HL-60 (cell line): ENCODE data around the gene RBM38.

Source experiments
- DNase-seq, 2 experiments: peaks; one replicate each; pipeline ENCODE4 v3.0.0-alpha.2; 2010 to 2020; ENCODE audit warnings: low read depth in 1 of 2, low spot score in 1 of 2
- H3K27ac ChIP-seq: fragments of 250-450 bp; sonication (Bioruptor Pico); replicated peaks from 2 replicates; pipeline ENCODE4 v1.5.1; 2020; ENCODE audit warnings: mild to moderate bottlenecking, moderate library complexity
- H3K27me3 ChIP-seq: fragments of 250-450 bp; sonication (Bioruptor Pico); 2 replicates; pipeline ENCODE4 v1.5.1; 2021; ENCODE audit warnings: mild to moderate bottlenecking, moderate library complexity; ENCODE audit not compliant: insufficient read depth, poor library complexity, severe bottlenecking
- H3K4me3 ChIP-seq: replicated peaks from 2 replicates; pipeline ENCODE4 v1.5.1; 2011; ENCODE audit warnings: mild to moderate bottlenecking, control low read depth, low read length; ENCODE audit not compliant: insufficient read depth
- GABPA ChIP-seq: IDR thresholded peaks from 2 replicates; pipeline ENCODE4 v1.6.1; 2012; ENCODE audit warnings: low read depth
- POLR2AphosphoS5 ChIP-seq: IDR thresholded peaks from 2 replicates; pipeline ENCODE4 v1.6.1; 2012; ENCODE audit warnings: low read depth
- SPI1 ChIP-seq: IDR thresholded peaks from 2 replicates; pipeline ENCODE4 v1.6.1; 2012; ENCODE audit warnings: low read depth, mild to moderate bottlenecking, borderline replicate concordance
- TF ChIP-seq, protein P1 (sequence below): IDR thresholded peaks from one replicate; pipeline ENCODE4 v1.5.1; 2011; ENCODE audit warnings: low read length, control low read depth, inconsistent platforms; ENCODE audit not compliant: insufficient read depth
- TF ChIP-seq, protein P2 (sequence below): IDR thresholded peaks from 2 replicates; pipeline ENCODE4 v1.6.1; 2012; ENCODE audit warnings: low read depth; ENCODE audit not compliant: insufficient replicate concordance

Gene RBM38

DNA sequence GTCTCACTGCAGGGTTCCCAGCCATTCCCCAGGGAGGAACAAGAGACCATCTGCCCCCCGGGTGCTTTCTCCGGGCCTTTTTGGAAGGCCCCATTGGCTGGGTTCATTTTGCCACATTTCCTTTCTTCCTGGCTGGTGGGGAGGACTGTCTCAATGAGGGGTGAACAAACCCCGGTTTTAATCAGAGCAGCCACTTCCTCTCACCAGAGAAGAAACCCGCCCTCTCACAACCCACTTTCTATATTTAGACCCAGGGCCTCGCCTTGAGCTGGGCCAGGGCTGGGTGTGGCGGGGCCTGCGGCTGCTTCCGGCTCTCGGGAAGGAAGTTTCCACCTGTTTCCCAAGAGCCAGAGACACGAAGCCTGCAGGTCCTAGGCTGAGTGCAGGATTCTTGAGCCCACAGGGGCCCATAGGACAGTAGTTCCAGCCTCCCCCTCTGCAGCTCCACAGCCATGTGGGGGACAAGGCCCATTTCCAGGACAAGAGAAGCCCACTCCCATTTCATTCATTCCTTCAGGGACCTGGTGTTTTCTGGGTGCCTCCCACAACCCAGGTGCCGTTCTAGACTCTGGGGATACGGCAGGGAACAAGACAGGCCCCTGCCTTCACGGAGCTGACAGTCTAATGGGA is 41.8 kb downstream of the RBM38 start:
- Histone ChIP-seq H3K4me3 (no peak overlapping the region), H3K27me3 (no peaks in the 10 kb centered on the region), H3K27ac (peak overlapping the region; percentile 58)
- DNase-seq: peak; percentile 92 to 97
- TF ChIP-seq POLR2AphosphoS5 (peak; percentile 58), SPI1 (peak; percentile 97), GABPA (peak; percentile 52)
- TF ChIP-seq, protein P1, sequence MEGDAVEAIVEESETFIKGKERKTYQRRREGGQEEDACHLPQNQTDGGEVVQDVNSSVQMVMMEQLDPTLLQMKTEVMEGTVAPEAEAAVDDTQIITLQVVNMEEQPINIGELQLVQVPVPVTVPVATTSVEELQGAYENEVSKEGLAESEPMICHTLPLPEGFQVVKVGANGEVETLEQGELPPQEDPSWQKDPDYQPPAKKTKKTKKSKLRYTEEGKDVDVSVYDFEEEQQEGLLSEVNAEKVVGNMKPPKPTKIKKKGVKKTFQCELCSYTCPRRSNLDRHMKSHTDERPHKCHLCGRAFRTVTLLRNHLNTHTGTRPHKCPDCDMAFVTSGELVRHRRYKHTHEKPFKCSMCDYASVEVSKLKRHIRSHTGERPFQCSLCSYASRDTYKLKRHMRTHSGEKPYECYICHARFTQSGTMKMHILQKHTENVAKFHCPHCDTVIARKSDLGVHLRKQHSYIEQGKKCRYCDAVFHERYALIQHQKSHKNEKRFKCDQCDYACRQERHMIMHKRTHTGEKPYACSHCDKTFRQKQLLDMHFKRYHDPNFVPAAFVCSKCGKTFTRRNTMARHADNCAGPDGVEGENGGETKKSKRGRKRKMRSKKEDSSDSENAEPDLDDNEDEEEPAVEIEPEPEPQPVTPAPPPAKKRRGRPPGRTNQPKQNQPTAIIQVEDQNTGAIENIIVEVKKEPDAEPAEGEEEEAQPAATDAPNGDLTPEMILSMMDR: no peak

DNA sequence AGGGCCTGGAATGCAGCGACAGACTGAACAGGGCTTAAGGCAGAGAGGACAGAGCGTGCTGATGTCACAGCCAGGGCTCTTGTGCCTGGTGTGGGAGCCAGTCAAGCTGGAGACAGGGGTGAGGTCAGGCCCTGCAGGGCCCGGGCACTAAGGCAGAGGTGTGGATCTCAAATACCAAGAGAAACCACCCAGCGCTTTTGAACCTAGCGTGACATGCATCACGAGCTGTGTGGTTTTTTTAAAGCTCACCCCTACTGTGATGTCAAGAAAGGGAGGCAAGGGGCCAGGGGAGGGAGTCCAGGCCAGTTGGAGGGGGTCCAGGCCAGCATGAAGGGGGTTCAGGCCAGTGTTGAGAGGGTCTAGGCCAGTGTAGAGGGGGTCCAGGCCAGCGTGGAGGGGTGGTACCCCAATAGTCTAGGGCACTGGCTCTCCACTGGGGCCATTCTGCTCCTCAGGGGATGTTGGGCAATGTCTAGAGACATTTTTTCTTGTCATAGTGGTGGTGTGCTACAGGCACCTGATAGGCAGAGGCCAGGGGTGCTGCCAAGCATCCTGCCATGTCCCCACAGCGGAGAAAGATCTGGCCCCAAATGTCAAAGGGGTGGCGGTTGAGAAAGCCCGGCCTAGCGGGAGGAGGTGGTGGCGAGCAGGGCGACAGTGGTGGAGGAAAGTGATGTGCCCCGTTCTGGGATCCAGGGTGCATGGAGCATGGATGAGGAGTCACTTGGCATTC is 42.6 kb downstream of the RBM38 start:
- Histone ChIP-seq H3K27me3 (no peaks in the 10 kb centered on the region), H3K27ac (peak overlapping the region; percentile 58), H3K4me3 (no peak overlapping the region)
- no peak for DNase-seq
- TF ChIP-seq, protein P1: no peak
- TF ChIP-seq POLR2AphosphoS5 (no peak), SPI1 (no peak), GABPA (no peak)
- TF ChIP-seq, protein P2, sequence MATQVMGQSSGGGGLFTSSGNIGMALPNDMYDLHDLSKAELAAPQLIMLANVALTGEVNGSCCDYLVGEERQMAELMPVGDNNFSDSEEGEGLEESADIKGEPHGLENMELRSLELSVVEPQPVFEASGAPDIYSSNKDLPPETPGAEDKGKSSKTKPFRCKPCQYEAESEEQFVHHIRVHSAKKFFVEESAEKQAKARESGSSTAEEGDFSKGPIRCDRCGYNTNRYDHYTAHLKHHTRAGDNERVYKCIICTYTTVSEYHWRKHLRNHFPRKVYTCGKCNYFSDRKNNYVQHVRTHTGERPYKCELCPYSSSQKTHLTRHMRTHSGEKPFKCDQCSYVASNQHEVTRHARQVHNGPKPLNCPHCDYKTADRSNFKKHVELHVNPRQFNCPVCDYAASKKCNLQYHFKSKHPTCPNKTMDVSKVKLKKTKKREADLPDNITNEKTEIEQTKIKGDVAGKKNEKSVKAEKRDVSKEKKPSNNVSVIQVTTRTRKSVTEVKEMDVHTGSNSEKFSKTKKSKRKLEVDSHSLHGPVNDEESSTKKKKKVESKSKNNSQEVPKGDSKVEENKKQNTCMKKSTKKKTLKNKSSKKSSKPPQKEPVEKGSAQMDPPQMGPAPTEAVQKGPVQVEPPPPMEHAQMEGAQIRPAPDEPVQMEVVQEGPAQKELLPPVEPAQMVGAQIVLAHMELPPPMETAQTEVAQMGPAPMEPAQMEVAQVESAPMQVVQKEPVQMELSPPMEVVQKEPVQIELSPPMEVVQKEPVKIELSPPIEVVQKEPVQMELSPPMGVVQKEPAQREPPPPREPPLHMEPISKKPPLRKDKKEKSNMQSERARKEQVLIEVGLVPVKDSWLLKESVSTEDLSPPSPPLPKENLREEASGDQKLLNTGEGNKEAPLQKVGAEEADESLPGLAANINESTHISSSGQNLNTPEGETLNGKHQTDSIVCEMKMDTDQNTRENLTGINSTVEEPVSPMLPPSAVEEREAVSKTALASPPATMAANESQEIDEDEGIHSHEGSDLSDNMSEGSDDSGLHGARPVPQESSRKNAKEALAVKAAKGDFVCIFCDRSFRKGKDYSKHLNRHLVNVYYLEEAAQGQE: no peak

DNA sequence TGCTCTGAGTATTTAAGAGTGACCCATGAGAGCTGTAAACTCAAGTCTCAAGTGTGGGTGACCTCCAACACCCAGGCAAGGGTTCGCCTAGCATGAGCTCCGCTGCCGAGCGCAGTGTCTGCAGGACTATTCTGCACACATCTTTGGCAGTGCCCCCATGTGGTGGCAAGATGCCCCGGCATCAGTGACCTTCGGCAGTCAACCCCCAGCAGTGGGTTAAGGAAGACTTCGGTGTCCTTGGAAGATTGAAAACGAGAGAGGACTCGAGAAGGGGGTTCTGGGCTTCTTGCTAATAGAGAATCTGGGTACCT is 43.1 kb downstream of the RBM38 start:
- no peak overlapping the region for H3K4me3 ChIP-seq
- no peaks in the 10 kb centered on the region for H3K27me3 ChIP-seq
- TF ChIP-seq POLR2AphosphoS5 (no peak), GABPA (no peak), SPI1 (no peak)
- TF ChIP-seq, protein P1: no peak
- TF ChIP-seq, protein P2: no peak
- no peak for DNase-seq
- no peak overlapping the region for H3K27ac ChIP-seq
